IMR-90 (cell line): ENCODE data around the gene FAM174B. TPM values are rescaled to one million over a fixed set of nuclear protein-coding genes. Genes with fewer than 3 reads are reported as not detected.

Experiments used
- ATAC-seq: fragments of 200-7000 bp; cut with Tn5 transposase; 2 replicates; pipeline ENCODE4 v1.9.1; 2020; ENCODE audit warnings: low read depth, mild to moderate bottlenecking, moderate library complexity
- BruUV-seq: library from RNA; stranded (reverse); fragments of 400-500 nt; replicated peaks from 2 replicates; lab custom pipeline; 2021; lab: Mats Ljungman, UMichigan
- CTCF ChIA-PET: fragments of 300-600 bp; formaldehyde crosslinking; extraction: SDS; loops from one replicate; lab custom pipeline; 2021; ENCODE audit warnings: antibody characterized with exemption; lab: Yijun Ruan, JAX
- POLR2A ChIA-PET: fragments of 300-600 bp; sonication (Branson Sonifier 250); formaldehyde crosslinking; loops from one replicate; lab custom pipeline; 2022; ENCODE audit warnings: antibody characterized with exemption; ENCODE audit not compliant: unreplicated experiment; lab: Charles Lee
- DNase-seq: peaks from one replicate; pipeline ENCODE4 v3.0.0; 2013
- H2AFZ ChIP-seq: replicated peaks from 2 replicates; pipeline ENCODE3; 2013; ENCODE audit warnings: low read length, mild to moderate bottlenecking; ENCODE audit not compliant: poor library complexity
- H2AK5ac ChIP-seq: 2 replicates; pipeline ENCODE4 v1.6.1; 2013; ENCODE audit warnings: low read depth, low read length, inconsistent platforms
- H2AK9ac ChIP-seq: replicated peaks from 2 replicates; pipeline ENCODE3; 2013; ENCODE audit warnings: mild to moderate bottlenecking, low read depth, low read length, moderate library complexity; ENCODE audit not compliant: poor library complexity
- H2BK120ac ChIP-seq: 2 replicates; pipeline ENCODE4 v1.6.1; 2013; ENCODE audit warnings: low read depth, low read length, inconsistent platforms
- H2BK15ac ChIP-seq: 3 replicates; pipeline ENCODE4 v1.6.1; 2013; ENCODE audit warnings: low read depth, low read length, inconsistent platforms
- H2BK20ac ChIP-seq: 2 replicates; pipeline ENCODE4 v1.6.1; 2013; ENCODE audit warnings: low read depth, mild to moderate bottlenecking, inconsistent platforms, low read length, moderate library complexity
- H2BK5ac ChIP-seq: 2 replicates; pipeline ENCODE4 v1.6.1; 2013; ENCODE audit warnings: mild to moderate bottlenecking, low read depth, low read length, inconsistent platforms; ENCODE audit not compliant: poor library complexity, severe bottlenecking
- H3K14ac ChIP-seq: replicated peaks from 2 replicates; pipeline ENCODE4 v1.6.1; 2013; ENCODE audit warnings: low read depth, low read length, inconsistent platforms
- H3K18ac ChIP-seq: 2 replicates; pipeline ENCODE4 v1.6.1; 2013; ENCODE audit warnings: low read depth, low read length, control low read depth
- H3K23ac ChIP-seq: 2 replicates; pipeline ENCODE4 v1.6.1; 2013; ENCODE audit warnings: low read depth, low read length, inconsistent platforms
- H3K27ac ChIP-seq: 2 replicates; pipeline ENCODE4 v1.5.1; 2013; ENCODE audit warnings: mild to moderate bottlenecking, control low read depth, low read length; ENCODE audit not compliant: insufficient read depth
- H3K27me3 ChIP-seq: 2 replicates; pipeline ENCODE4 v1.6.1; 2013; ENCODE audit warnings: low read length; ENCODE audit not compliant: control insufficient read depth, insufficient read depth
- H3K36me3 ChIP-seq: 2 replicates; pipeline ENCODE4 v1.6.1; 2013; ENCODE audit warnings: low read length, mixed read lengths; ENCODE audit not compliant: control insufficient read depth, insufficient read depth
- H3K4ac ChIP-seq: 2 replicates; pipeline ENCODE4 v1.6.1; 2013; ENCODE audit warnings: low read depth, low read length, inconsistent platforms
- H3K4me1 ChIP-seq: 2 replicates; pipeline ENCODE4 v1.6.1; 2013; ENCODE audit warnings: low read length, mixed read lengths; ENCODE audit not compliant: control insufficient read depth, insufficient read depth
- H3K4me2 ChIP-seq: 2 replicates; pipeline ENCODE4 v1.6.1; 2013; ENCODE audit warnings: low read depth, mild to moderate bottlenecking, control low read depth, low read length, moderate library complexity
- H3K4me3 ChIP-seq: 2 replicates; pipeline ENCODE4 v1.5.1; 2013; ENCODE audit warnings: low read depth, mild to moderate bottlenecking, control low read depth, low read length, moderate library complexity; ENCODE audit not compliant: insufficient read depth
- H3K56ac ChIP-seq: 2 replicates; pipeline ENCODE4 v1.6.1; 2013; ENCODE audit warnings: low read length, inconsistent platforms; ENCODE audit not compliant: insufficient read depth; ENCODE audit errors: extremely low read depth
- H3K79me1 ChIP-seq, 2 experiments: 2 replicates each; pipeline ENCODE4 v1.6.1; 2013; ENCODE audit warnings: low read length in 2 of 2, inconsistent platforms in 1 of 2, low read depth in 1 of 2
- H3K9ac ChIP-seq: 2 replicates; pipeline ENCODE4 v1.6.1; 2013; ENCODE audit warnings: low read depth, low read length, control low read depth
- H3K9me1 ChIP-seq: 2 replicates; pipeline ENCODE4 v1.6.1; 2013; ENCODE audit warnings: low read length, inconsistent platforms; ENCODE audit not compliant: insufficient read depth
- H3K9me3 ChIP-seq: 2 replicates; pipeline ENCODE4 v1.6.1; 2013; ENCODE audit warnings: low read length; ENCODE audit not compliant: control insufficient read depth, insufficient read depth
- H4K20me1 ChIP-seq: 2 replicates; pipeline ENCODE4 v1.6.1; 2013; ENCODE audit warnings: low read length, inconsistent platforms; ENCODE audit not compliant: insufficient read depth
- H4K5ac ChIP-seq: 2 replicates; pipeline ENCODE4 v1.6.1; 2013; ENCODE audit warnings: mild to moderate bottlenecking, low read depth, low read length, control low read depth
- H4K8ac ChIP-seq, 2 experiments: 2 replicates each; pipeline ENCODE4 v1.6.1; 2013; ENCODE audit warnings: low read depth in 2 of 2, low read length in 2 of 2, control low read depth in 1 of 2, inconsistent platforms in 1 of 2
- H4K91ac ChIP-seq: 2 replicates; pipeline ENCODE4 v1.6.1; 2013; ENCODE audit warnings: low read depth, low read length, inconsistent platforms; ENCODE audit not compliant: insufficient read depth
- FOS ChIP-seq: fragments of 150-350 bp; IDR thresholded peaks from 2 replicates; pipeline ENCODE4 v1.6.1; 2016; ENCODE audit warnings: low read depth, low read length
- NFE2L2 ChIP-seq: fragments of 150-350 bp; IDR thresholded peaks from 2 replicates; pipeline ENCODE4 v1.6.1; 2016; ENCODE audit warnings: low read depth, mild to moderate bottlenecking, low read length
- RCOR1 ChIP-seq: IDR thresholded peaks from 2 replicates; pipeline ENCODE4 v1.6.1; 2012; ENCODE audit warnings: mild to moderate bottlenecking, low read length, improper control_type of control experiment; ENCODE audit not compliant: insufficient replicate concordance
- RFX5 ChIP-seq: IDR thresholded peaks from 2 replicates; pipeline ENCODE4 v1.8.0; 2012; ENCODE audit warnings: low read depth, mild to moderate bottlenecking, low read length, moderate library complexity
- WGBS, 2 experiments: methylation state at CpG; one replicate each; pipeline versions ENCODE4 v1.1.5 to v1.1.7; 2013; ENCODE audit warnings: missing lambda C conversion rate in 2 of 2; ENCODE audit not compliant: insufficient read length in 1 of 2; ENCODE audit errors: extremely low coverage in 2 of 2; 5-methylcytosine and 5-hydroxymethylcytosine counted together
- dilution Hi-C: fragments of 300-500 bp; cut with HindIII; formaldehyde crosslinking; loops from one replicate; pipeline ENCODE4 v1.14.3; 2018; ENCODE audit warnings: low sequenced_read_pairs; ENCODE audit not compliant: unreplicated experiment
- in situ Hi-C: fragments of 300-500 bp; cut with MboI; formaldehyde crosslinking; loops from 3 replicates; pipeline ENCODE4 v1.14.3; 2019; ENCODE audit warnings: low sequenced_read_pairs, inconsistent platforms, mixed read lengths
- intact Hi-C: fragments of 100-400 bp; cut with micrococcal nuclease; formaldehyde crosslinking; loops from 2 replicates; pipeline ENCODE4 v1.10.0; 2022
- polyA plus RNA-seq, 3 experiments: library from polyadenylated mRNA; depleted of rRNA; stranded (reverse); fragments of >200 nt; gene quantifications; 2 replicates each; pipeline ENCODE4 v1.2.3, GENCODE V29; 2012; ENCODE audit warnings: low replicate concordance in 1 of 3
- total RNA-seq: library from RNA; depleted of rRNA; stranded (reverse); fragments of >200 nt; gene quantifications from 2 replicates; pipeline ENCODE4 v1.2.3, GENCODE V29; 2012
- TF ChIP-seq, protein P1 (sequence below): fragments of 150-350 bp; IDR thresholded peaks from 2 replicates; pipeline ENCODE4 v1.6.1; 2017; ENCODE audit warnings: mild to moderate bottlenecking, antibody characterized with exemption, low read length, low read depth

The FAM174B gene
- total and polyA plus RNA-seq, 2 of the 4 experiments (the other 2 are of a cell fraction) = 0.18 to 0.56 TPM

DNA sequence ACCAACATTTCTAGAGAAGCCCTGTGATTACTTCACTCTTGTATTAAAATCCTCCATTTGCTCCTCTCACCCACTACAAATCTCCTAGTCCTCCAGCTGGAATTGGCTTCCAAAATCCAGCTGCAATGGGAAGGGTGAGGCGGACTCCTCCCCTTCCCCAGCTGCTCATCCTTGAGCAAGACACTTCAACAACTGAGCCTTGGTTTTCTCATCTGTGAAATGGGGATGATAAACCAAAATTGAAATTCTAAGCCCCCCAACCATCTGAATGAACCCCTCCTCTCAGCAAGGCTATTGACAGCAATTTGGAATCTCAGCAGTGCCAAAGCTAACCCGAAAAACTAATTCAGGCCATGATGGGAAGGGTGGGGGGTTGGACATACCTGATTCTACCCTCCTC is 9.4 kb downstream of the FAM174B start:
- Histone ChIP-seq H3K9ac (no peak overlapping the region), H3K4me3 (no peak overlapping the region), H3K23ac (no peak overlapping the region), H3K56ac (no peak overlapping the region), H2BK15ac (no peak overlapping the region), H2BK120ac (no peak overlapping the region), H2BK5ac (no peak overlapping the region), H3K4me2 (no peak overlapping the region), H3K4ac (no peak overlapping the region), H3K4me1 (no peaks in the 10 kb centered on the region), H3K79me1 (no peaks in the 10 kb centered on the region), H3K9me1 (no peaks in the 10 kb centered on the region), H3K27me3 (no peaks in the 10 kb centered on the region; the same call in 1 of the 2 replicates), H2BK20ac (no peak overlapping the region), H3K36me3 (no peaks in the 10 kb centered on the region), H4K5ac (no peak overlapping the region), H2AK9ac (no peak overlapping the region), H2AFZ (no peak overlapping the region), H3K14ac (no peak overlapping the region), H3K27ac (no peak overlapping the region), H4K8ac (no peak overlapping the region), H4K91ac (no peak overlapping the region), H4K20me1 (no peaks in the 10 kb centered on the region), H3K9me3 (no peaks in the 10 kb centered on the region), H3K18ac (no peak overlapping the region), H2AK5ac (no peak overlapping the region)
- dilution Hi-C loops = no loop called here
- no CpG with 5 or more reads among the region's 2 CpGs for WGBS, 2 experiments
- no TSS peak for BruUV-seq
- no peak for TF ChIP-seq RCOR1
- TF ChIP-seq, protein P1, sequence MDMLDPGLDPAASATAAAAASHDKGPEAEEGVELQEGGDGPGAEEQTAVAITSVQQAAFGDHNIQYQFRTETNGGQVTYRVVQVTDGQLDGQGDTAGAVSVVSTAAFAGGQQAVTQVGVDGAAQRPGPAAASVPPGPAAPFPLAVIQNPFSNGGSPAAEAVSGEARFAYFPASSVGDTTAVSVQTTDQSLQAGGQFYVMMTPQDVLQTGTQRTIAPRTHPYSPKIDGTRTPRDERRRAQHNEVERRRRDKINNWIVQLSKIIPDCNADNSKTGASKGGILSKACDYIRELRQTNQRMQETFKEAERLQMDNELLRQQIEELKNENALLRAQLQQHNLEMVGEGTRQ = no peak
- TF ChIP-seq FOS = no peak
- no peak for TF ChIP-seq RFX5
- TF ChIP-seq NFE2L2 = no peak
- in situ Hi-C loops = no loop called here
- ChIA-PET CTCF (no interaction called here), POLR2A (no interaction called here)
- ATAC-seq (no peak), DNase-seq (no peak)
- intact Hi-C loops = no loop called here
